NT2/D1 (cell line): ENCODE results near the gene ELF2.
A peak's percentile ranks its signal among the peaks of the same experiment; 100 is the strongest.
"Not testable (repeated sequence)": the region's sequence is repeated elsewhere in the genome, so short reads cannot be mapped to it uniquely, and the experiment has no call there.

Experiments
- DNase-seq: peaks from one replicate; pipeline ENCODE4 v3.0.0-alpha.2; 2011; ENCODE audit warnings: low read depth, low spot score
- H3K27me3 ChIP-seq: 2 replicates; pipeline ENCODE4 v1.6.0; 2011; ENCODE audit warnings: mild to moderate bottlenecking; ENCODE audit not compliant: insufficient read length, insufficient read depth
- H3K36me3 ChIP-seq: 2 replicates; pipeline ENCODE4 v1.6.1; 2011; ENCODE audit warnings: mild to moderate bottlenecking, low read length, mixed read lengths; ENCODE audit not compliant: insufficient read depth, insufficient read length
- H3K4me1 ChIP-seq: 2 replicates; pipeline ENCODE4 v1.5.1; 2011; ENCODE audit not compliant: insufficient read depth, insufficient read length
- H3K4me3 ChIP-seq: 2 replicates; pipeline ENCODE4 v1.5.1; 2011; ENCODE audit warnings: low read depth; ENCODE audit not compliant: insufficient read length
- H3K9ac ChIP-seq: 2 replicates; pipeline ENCODE4 v1.6.0; 2011; ENCODE audit warnings: low read depth; ENCODE audit not compliant: insufficient read length
- H3K9me3 ChIP-seq: 2 replicates; pipeline ENCODE4 v1.5.1; 2011; ENCODE audit warnings: mild to moderate bottlenecking, low read length; ENCODE audit not compliant: insufficient read depth
- SUZ12 ChIP-seq: IDR thresholded peaks from 2 replicates; pipeline ENCODE4 v1.6.1; 2011; ENCODE audit not compliant: insufficient read length, insufficient read depth; ENCODE audit errors: extremely low read depth
- YY1 ChIP-seq: IDR thresholded peaks from 2 replicates; pipeline ENCODE4 v1.6.1; 2011; ENCODE audit not compliant: insufficient read length, insufficient read depth
- ZNF274 ChIP-seq: IDR thresholded peaks from 2 replicates; pipeline ENCODE4 v1.6.1; 2011; ENCODE audit warnings: mild to moderate bottlenecking, low read depth, low read length

ELF2 gene

DNA sequence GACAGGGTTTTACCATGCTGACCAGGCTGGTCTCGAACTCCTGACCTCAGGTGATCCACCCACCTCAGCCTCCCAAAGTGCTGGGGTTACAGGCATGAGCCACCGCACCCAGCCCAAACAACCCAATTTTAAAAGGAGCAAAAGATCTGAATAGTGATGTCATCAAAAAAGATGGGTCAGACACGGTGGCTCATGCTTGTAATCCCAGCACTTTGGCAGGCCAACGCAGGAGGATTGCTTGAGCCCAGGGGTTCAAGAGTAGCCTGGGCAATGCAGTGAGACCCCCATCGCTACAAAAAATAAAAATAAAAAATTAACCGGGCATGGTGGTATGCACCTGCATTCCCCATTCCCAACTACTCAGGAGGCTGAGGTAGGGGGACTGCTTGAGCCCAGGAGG is 6.1 kb downstream of the ELF2 start:
- no peaks in the 10 kb centered on the region for H3K36me3 ChIP-seq
- no peaks in the 10 kb centered on the region for H3K27me3 ChIP-seq
- no peaks in the 10 kb centered on the region for H3K9me3 ChIP-seq
- DNase-seq, result no peak
- no peak for TF ChIP-seq YY1
- no peak for TF ChIP-seq SUZ12
- TF ChIP-seq ZNF274, result no peak
- H3K4me3 ChIP-seq, result no peak overlapping the region
- H3K4me1 ChIP-seq, result no peaks in the 10 kb centered on the region
- H3K9ac ChIP-seq, result no peak overlapping the region

GRCh38 chr4:139167774-139168444 is 9.1 kb downstream of the ELF2 start:
- DNase-seq, result no peak
- Histone ChIP-seq H3K9ac (no peak overlapping the region), H3K4me3 (no peak overlapping the region), H3K27me3 (no peaks in the 10 kb centered on the region), H3K36me3 (no peaks in the 10 kb centered on the region), H3K9me3 (no peaks in the 10 kb centered on the region), H3K4me1 (no peaks in the 10 kb centered on the region)
- TF ChIP-seq SUZ12, result no peak
- no peak for TF ChIP-seq ZNF274
- TF ChIP-seq YY1, result no peak

- Histone ChIP-seq H3K9ac (no peak overlapping the region), H3K9me3 (no peaks in the 10 kb centered on the region), H3K36me3 (no peaks in the 10 kb centered on the region), H3K27me3 (no peaks in the 10 kb centered on the region), H3K4me1 (no peaks in the 10 kb centered on the region), H3K4me3 (no peak overlapping the region)
- TF ChIP-seq SUZ12 (no peak), YY1 (no peak), ZNF274 (no peak)
- DNase-seq, result no peak
Measured at GRCh38 chr4:139164731-139165130, 12.3 kb downstream of the ELF2 start.

- Histone ChIP-seq H3K4me3 (no peak overlapping the region), H3K9me3 (no peaks in the 10 kb centered on the region), H3K4me1 (no peaks in the 10 kb centered on the region), H3K27me3 (no peaks in the 10 kb centered on the region), H3K9ac (no peak overlapping the region), H3K36me3 (no peaks in the 10 kb centered on the region)
- TF ChIP-seq SUZ12 (no peak), ZNF274 (no peak), YY1 (no peak)
- no peak for DNase-seq
Measured at GRCh38 chr4:139163806-139164206, 13.2 kb downstream of the ELF2 start.

DNA sequence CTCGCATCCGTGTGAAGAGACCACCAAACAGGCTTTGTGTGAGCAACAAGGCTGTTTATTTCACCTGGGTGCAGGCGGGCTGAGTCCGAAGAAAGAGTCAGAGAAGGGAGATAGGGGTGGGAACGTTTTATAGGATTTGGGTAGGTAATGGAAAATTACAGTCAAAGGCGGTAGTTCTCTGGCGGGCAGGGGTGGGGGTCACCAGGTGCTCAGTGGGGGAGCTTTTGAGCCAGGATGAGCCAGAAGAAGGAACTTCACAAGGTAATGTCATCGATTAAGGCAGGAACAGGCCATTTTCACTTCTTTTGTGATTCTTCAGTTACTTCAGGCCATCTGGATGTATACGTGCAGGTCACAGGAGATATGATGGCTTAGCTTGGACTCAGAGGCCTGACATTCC is 19.0 kb downstream of the ELF2 start:
- H3K9ac ChIP-seq, H3K4me1 ChIP-seq, H3K36me3 ChIP-seq, DNase-seq, H3K27me3 ChIP-seq, H3K9me3 ChIP-seq, H3K4me3 ChIP-seq: not testable (repeated sequence)

- Histone ChIP-seq H3K4me1 (peaks cover 3% of the 10 kb centered on the region), H3K27me3 (no peaks in the 10 kb centered on the region), H3K36me3 (no peaks in the 10 kb centered on the region), H3K4me3 (no peak overlapping the region), H3K9me3 (no peaks in the 10 kb centered on the region), H3K9ac (peak overlapping the region; percentile 29)
- DNase-seq, result no peak
- no peak for TF ChIP-seq SUZ12
- no peak for TF ChIP-seq YY1
- TF ChIP-seq ZNF274, result no peak
Measured at GRCh38 chr4:139154952-139155557, 22.0 kb downstream of the ELF2 start.

- no peaks in the 10 kb centered on the region for H3K36me3 ChIP-seq
- no peaks in the 10 kb centered on the region for H3K9me3 ChIP-seq
- H3K4me1 ChIP-seq, result peaks cover 3% of the 10 kb centered on the region
- H3K27me3 ChIP-seq, result no peaks in the 10 kb centered on the region
- no peak for DNase-seq
- H3K9ac ChIP-seq, result peak overlapping the region; percentile 17
- no peak overlapping the region for H3K4me3 ChIP-seq
- TF ChIP-seq ZNF274, result no peak
- no peak for TF ChIP-seq YY1
- TF ChIP-seq SUZ12, result no peak
Measured at GRCh38 chr4:139154538-139154937, 22.5 kb downstream of the ELF2 start.

DNA sequence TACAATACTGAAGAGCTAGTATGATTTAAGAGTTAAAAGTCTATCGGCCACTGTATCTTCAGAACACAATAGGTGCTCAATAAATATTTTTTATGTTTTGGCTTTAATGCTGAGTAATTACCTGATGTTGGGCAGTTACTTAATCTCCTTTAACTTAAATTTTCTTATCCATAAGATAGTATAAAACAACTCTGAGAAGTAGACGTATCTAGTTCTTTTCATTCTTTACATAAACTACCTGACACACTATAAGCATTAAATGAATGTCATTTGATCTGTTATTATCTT is 22.9 kb downstream of the ELF2 start:
- Histone ChIP-seq H3K9ac (peak overlapping the region; percentile 63), H3K4me1 (peaks cover 3% of the 10 kb centered on the region), H3K36me3 (no peaks in the 10 kb centered on the region), H3K27me3 (no peaks in the 10 kb centered on the region), H3K9me3 (no peaks in the 10 kb centered on the region), H3K4me3 (no peak overlapping the region)
- no peak for DNase-seq
- TF ChIP-seq YY1, result no peak
